Lower leg skin (tissue), 4 donors: ENCODE measurements around the gene WDPCP. TPM values are rescaled to one million over a fixed set of nuclear protein-coding genes. Genes with fewer than 3 reads are reported as not detected.

Source experiments
- DNase-seq, 2 donors: peaks; one replicate each; pipeline ENCODE4 v3.0.0-alpha.2; 2019; ENCODE audit warnings: low spot score in 2 of 2
- H3K4me3 ChIP-seq: fragments of 200-600 bp; sonication (generic); 2 replicates; pipeline ENCODE4 v1.5.1; 2017; ENCODE audit warnings: mild to moderate bottlenecking, low read depth; ENCODE audit not compliant: poor library complexity, severe bottlenecking
- CTCF ChIP-seq, 3 donors: fragments of 450-650 bp; IDR thresholded peaks; one replicate each; pipeline ENCODE4 v1.5.1; 2016; ENCODE audit warnings: antibody characterized with exemption in 3 of 3, mild to moderate bottlenecking in 3 of 3, moderate library complexity in 2 of 3
- POLR2A ChIP-seq, 2 donors: fragments of 450-650 bp; IDR thresholded peaks; one replicate each; pipeline ENCODE4 v1.6.1; 2016 to 2017; ENCODE audit warnings: antibody characterized with exemption in 2 of 2, mild to moderate bottlenecking in 1 of 2, moderate library complexity in 1 of 2
- WGBS, 2 donors: methylation state at CpG; one replicate each; pipeline ENCODE4 v1.1.5; 2018; 5-methylcytosine and 5-hydroxymethylcytosine counted together
- intact Hi-C: fragments of 100-400 bp; cut with DNase I; formaldehyde crosslinking; loops from one replicate; pipeline ENCODE4 v1.15.0; 2023; ENCODE audit warnings: low total_unique reads
- total RNA-seq, 4 donors: library from RNA; depleted of rRNA; stranded (reverse); fragments of >200 nt; gene quantifications; one replicate each; pipeline ENCODE4 v1.1.0, GENCODE V29; 2016

Gene WDPCP
- total RNA-seq, 4 donors from 2014 or later = 4.5 to 10.2 (median 5.5) TPM

- 50 to 65% methylated on average over 1 of the region's 1 CpG for WGBS, 2 donors
- TF ChIP-seq POLR2A (IDR thresholded peaks at IDR 0.05) = no peak
- TF ChIP-seq CTCF (IDR thresholded peaks at IDR 0.05) = no peak
- no peak overlapping the region for H3K4me3 ChIP-seq
- intact Hi-C loops = no loop called here
- no peak for DNase-seq
Measured at GRCh38 chr2:63225964-63226686, 362.2 kb downstream of the WDPCP start.

GRCh38 chr2:63218800-63219526, 369.3 kb downstream of the WDPCP start:
- TF ChIP-seq POLR2A (IDR thresholded peaks at IDR 0.05) (no peak), CTCF (IDR thresholded peaks at IDR 0.05) (no peak)
- DNase-seq = no peak
- 59 to 63% methylated on average over 4 of the region's 4 CpGs for WGBS, 2 donors
- intact Hi-C loops = no loop called here
- no peak overlapping the region for H3K4me3 ChIP-seq

- intact Hi-C loops = no loop called here
- WGBS, 2 donors = 94 to 96% methylated on average over 3 of the region's 3 CpGs
- H3K4me3 ChIP-seq = no peak overlapping the region
- DNase-seq = no peak
- TF ChIP-seq CTCF (IDR thresholded peaks at IDR 0.05) = no peak
- TF ChIP-seq POLR2A (IDR thresholded peaks at IDR 0.05) = no peak
Measured at GRCh38 chr2:63195310-63195709, 393.0 kb downstream of the WDPCP start.

GRCh38 chr2:63194175-63194574, 394.1 kb downstream of the WDPCP start:
- no peak for DNase-seq
- H3K4me3 ChIP-seq = no peak overlapping the region
- TF ChIP-seq CTCF (IDR thresholded peaks at IDR 0.05) = no peak
- TF ChIP-seq POLR2A (IDR thresholded peaks at IDR 0.05) = no peak
- intact Hi-C loops = no loop called here

- 89 to 95% methylated on average over 2 of the region's 2 CpGs for WGBS, 2 donors
- no peak for DNase-seq
- H3K4me3 ChIP-seq = no peak overlapping the region
- intact Hi-C loops = no loop called here
- TF ChIP-seq POLR2A (IDR thresholded peaks at IDR 0.05) = no peak
- no peak for TF ChIP-seq CTCF (IDR thresholded peaks at IDR 0.05)
Measured at GRCh38 chr2:63192889-63193774, 395.1 kb downstream of the WDPCP start.
